Trophoblast cell (in vitro differentiated cells and primary cell): Measurements from ENCODE around the gene ANKRD65.
"Not testable (repeated sequence)": the region's sequence is repeated elsewhere in the genome, so short reads cannot be mapped to it uniquely, and the experiment has no call there.

ENCODE experiments used
- DNase-seq, 2 donors: peaks; one replicate each; pipeline ENCODE4 v3.0.0-alpha.2; 2016
- H2AFZ ChIP-seq: 2 replicates; pipeline ENCODE4 v1.6.1; 2013; ENCODE audit warnings: low read length, moderate library complexity, mild to moderate bottlenecking; ENCODE audit not compliant: insufficient read depth, poor library complexity
- H2AK5ac ChIP-seq: 2 replicates; pipeline ENCODE4 v1.6.1; 2013; ENCODE audit warnings: mild to moderate bottlenecking, low read length
- H2BK120ac ChIP-seq: 2 replicates; pipeline ENCODE4 v1.6.1; 2013; ENCODE audit warnings: low read length, mild to moderate bottlenecking, moderate library complexity; ENCODE audit not compliant: insufficient read depth, poor library complexity
- H2BK12ac ChIP-seq: 2 replicates; pipeline ENCODE4 v1.6.1; 2013; ENCODE audit warnings: mild to moderate bottlenecking, low read length, moderate library complexity
- H2BK5ac ChIP-seq: 2 replicates; pipeline ENCODE4 v1.6.1; 2013; ENCODE audit warnings: low read length, low read depth, moderate library complexity, mild to moderate bottlenecking; ENCODE audit not compliant: poor library complexity
- H3K14ac ChIP-seq: 2 replicates; pipeline ENCODE4 v1.6.1; 2013; ENCODE audit warnings: mild to moderate bottlenecking, low read length
- H3K18ac ChIP-seq: 2 replicates; pipeline ENCODE4 v1.6.1; 2013; ENCODE audit warnings: mild to moderate bottlenecking, low read length
- H3K23ac ChIP-seq: 2 replicates; pipeline ENCODE4 v1.6.1; 2013; ENCODE audit warnings: low read length
- H3K27ac ChIP-seq: 2 replicates; pipeline ENCODE4 v1.5.1; 2013; ENCODE audit warnings: low read depth, mild to moderate bottlenecking, inconsistent platforms, low read length, moderate library complexity
- H3K27me3 ChIP-seq: 2 replicates; pipeline ENCODE4 v1.6.1; 2013; ENCODE audit warnings: inconsistent platforms, mild to moderate bottlenecking, low read length, moderate library complexity; ENCODE audit not compliant: insufficient read depth
- H3K36me3 ChIP-seq, 2 experiments: 1 replicate in 1 of 2; 2 replicates in 1 of 2; pipeline ENCODE4 v1.6.1; 2013; ENCODE audit warnings: low read length in 2 of 2, mild to moderate bottlenecking in 2 of 2, moderate library complexity in 1 of 2; ENCODE audit not compliant: insufficient read depth in 2 of 2, control insufficient read depth in 1 of 2
- H3K4ac ChIP-seq: 2 replicates; pipeline ENCODE4 v1.6.1; 2013; ENCODE audit warnings: low read depth, mild to moderate bottlenecking, low read length, moderate library complexity
- H3K4me1 ChIP-seq, 2 experiments: 1 replicate in 1 of 2; 2 replicates in 1 of 2; pipeline ENCODE4 v1.6.1; 2013; ENCODE audit warnings: low read length in 2 of 2, mild to moderate bottlenecking in 2 of 2, moderate library complexity in 1 of 2; ENCODE audit not compliant: insufficient read depth in 2 of 2, control insufficient read depth in 1 of 2
- H3K4me2 ChIP-seq: 2 replicates; pipeline ENCODE4 v1.6.1; 2013; ENCODE audit warnings: inconsistent platforms, mild to moderate bottlenecking, low read length, moderate library complexity
- H3K4me3 ChIP-seq: 2 replicates; pipeline ENCODE4 v1.5.1; 2013; ENCODE audit warnings: mild to moderate bottlenecking, low read depth, low read length, inconsistent platforms
- H3K79me1 ChIP-seq: one replicate; pipeline ENCODE4 v1.6.1; 2013; ENCODE audit warnings: low read length
- H3K79me2 ChIP-seq: 2 replicates; pipeline ENCODE4 v1.6.1; 2013; ENCODE audit warnings: low read length, mild to moderate bottlenecking; ENCODE audit not compliant: control insufficient read depth, insufficient read depth, poor library complexity
- H3K9ac ChIP-seq: 2 replicates; pipeline ENCODE4 v1.6.1; 2013; ENCODE audit warnings: mild to moderate bottlenecking, low read length
- H3K9me3 ChIP-seq: 2 replicates; pipeline ENCODE4 v1.6.1; 2013; ENCODE audit warnings: low read depth, mild to moderate bottlenecking, control low read depth, inconsistent platforms, low read length; ENCODE audit not compliant: insufficient read depth
- H4K12ac ChIP-seq: 2 replicates; pipeline ENCODE4 v1.6.1; 2013; ENCODE audit warnings: low read depth, mild to moderate bottlenecking, low read length, moderate library complexity
- H4K8ac ChIP-seq: 2 replicates; pipeline ENCODE4 v1.6.1; 2013; ENCODE audit warnings: low read depth, mild to moderate bottlenecking, low read length, moderate library complexity
- H4K91ac ChIP-seq: one replicate; pipeline ENCODE4 v1.6.1; 2013; ENCODE audit warnings: low read depth, mild to moderate bottlenecking, low read length, moderate library complexity
- WGBS: extraction: QIAGEN DNeasy Blood & Tissue Kit; methylation state at CpG from one replicate; pipeline ENCODE4 v1.1.7; 2013; ENCODE audit warnings: missing lambda C conversion rate; ENCODE audit not compliant: insufficient read length, insufficient coverage; ENCODE audit errors: extremely low coverage; 5-methylcytosine and 5-hydroxymethylcytosine counted together

ANKRD65 gene

GRCh38 chr1:1417825-1418463, 3.1 kb downstream of the ANKRD65 start:
- not testable (repeated sequence) for H2BK12ac ChIP-seq, H4K12ac ChIP-seq, H3K14ac ChIP-seq, H3K27ac ChIP-seq, H2BK5ac ChIP-seq, H2AK5ac ChIP-seq, H2BK120ac ChIP-seq, H3K27me3 ChIP-seq, H3K4ac ChIP-seq, H3K9me3 ChIP-seq, H2AFZ ChIP-seq, H3K36me3 ChIP-seq, DNase-seq, H3K4me2 ChIP-seq, H3K23ac ChIP-seq, H4K8ac ChIP-seq, H3K9ac ChIP-seq, H3K18ac ChIP-seq, H3K4me3 ChIP-seq
- H3K4me1 ChIP-seq, result peaks cover 27 to 29% of the 10 kb centered on the region in 2 experiments
- H3K79me1 ChIP-seq, result peaks cover 26% of the 10 kb centered on the region
- peak overlapping the region; percentile 15 for H4K91ac ChIP-seq
- WGBS, result no CpG with 5 or more reads among the region's 25 CpGs
- peaks cover 13% of the 10 kb centered on the region for H3K79me2 ChIP-seq

- H4K8ac ChIP-seq, H3K4me2 ChIP-seq, H4K12ac ChIP-seq, H2BK120ac ChIP-seq, H2AK5ac ChIP-seq, H3K36me3 ChIP-seq, H3K27me3 ChIP-seq, DNase-seq, H2BK12ac ChIP-seq, H4K91ac ChIP-seq, H3K18ac ChIP-seq, H3K4ac ChIP-seq, H2BK5ac ChIP-seq, H3K14ac ChIP-seq, H3K27ac ChIP-seq, H3K23ac ChIP-seq, H3K9ac ChIP-seq, H2AFZ ChIP-seq, H3K9me3 ChIP-seq, H3K4me3 ChIP-seq: not testable (repeated sequence)
- H3K79me2 ChIP-seq, result peaks cover 12% of the 10 kb centered on the region
- peaks cover 23 to 24% of the 10 kb centered on the region in 2 experiments for H3K4me1 ChIP-seq
- WGBS, result no CpG with 5 or more reads among the region's 5 CpGs
- peaks cover 24% of the 10 kb centered on the region for H3K79me1 ChIP-seq
Observed at GRCh38 chr1:1417396-1417795, 3.7 kb downstream of the ANKRD65 start.

GRCh38 chr1:1415751-1416150, 5.3 kb downstream of the ANKRD65 start:
- H3K4me2 ChIP-seq, result no peak overlapping the region
- DNase-seq, result peak in 1 of 2 donors; percentile 58
- no peaks in the 10 kb centered on the region for H3K27me3 ChIP-seq
- H3K18ac ChIP-seq, result no peak overlapping the region
- no peak overlapping the region for H2BK5ac ChIP-seq
- no peak overlapping the region for H4K12ac ChIP-seq
- no peak overlapping the region for H3K27ac ChIP-seq
- H2AFZ ChIP-seq, result no peak overlapping the region
- H3K14ac ChIP-seq, result no peak overlapping the region
- no peak overlapping the region for H4K8ac ChIP-seq
- no peaks in the 10 kb centered on the region for H3K36me3 ChIP-seq
- no peak overlapping the region for H3K4me3 ChIP-seq
- H3K23ac ChIP-seq, result no peak overlapping the region
- peaks cover 2% of the 10 kb centered on the region for H3K9me3 ChIP-seq
- H4K91ac ChIP-seq, result no peak overlapping the region
- no peak overlapping the region for H2AK5ac ChIP-seq
- peaks cover 9% of the 10 kb centered on the region in 2 experiments for H3K4me1 ChIP-seq
- no peak overlapping the region for H3K4ac ChIP-seq
- H3K9ac ChIP-seq, result no peak overlapping the region
- WGBS, result no CpG with 5 or more reads among the region's 13 CpGs
- H3K79me2 ChIP-seq, result peaks cover 4% of the 10 kb centered on the region
- H2BK12ac ChIP-seq, result no peak overlapping the region
- no peak overlapping the region for H2BK120ac ChIP-seq
- peaks cover 9% of the 10 kb centered on the region for H3K79me1 ChIP-seq

GRCh38 chr1:1412311-1412902, 8.7 kb downstream of the ANKRD65 start:
- DNase-seq, H3K79me2 ChIP-seq, H4K12ac ChIP-seq, H3K4ac ChIP-seq, H4K8ac ChIP-seq, H3K14ac ChIP-seq, H2AFZ ChIP-seq, H3K9ac ChIP-seq, H2BK120ac ChIP-seq, H3K4me1 ChIP-seq, H3K36me3 ChIP-seq, H4K91ac ChIP-seq, H3K9me3 ChIP-seq, H2BK12ac ChIP-seq, H3K23ac ChIP-seq, H3K27ac ChIP-seq, H3K27me3 ChIP-seq, H3K4me3 ChIP-seq, H3K79me1 ChIP-seq, H2BK5ac ChIP-seq, H2AK5ac ChIP-seq, H3K4me2 ChIP-seq, H3K18ac ChIP-seq: not testable (repeated sequence)
- WGBS, result no CpG with 5 or more reads among the region's 11 CpGs
